Naive thymus-derived CD8-positive, alpha-beta T cell (primary cell): ENCODE measurements around the gene SEMA5B. TPM values are rescaled to one million over a fixed set of nuclear protein-coding genes. Genes with fewer than 3 reads are reported as not detected.

ENCODE experiments used
- ATAC-seq, 2 donors: fragments of 150-1000 bp; cut with Tn5 transposase in 1 of 2; sonication (Bioruptor Pico), chemical (Tn5 transposase) in 1 of 2; 1 replicate in 1 of 2; 2 replicates in 1 of 2; pipeline ENCODE4 v1.10.0; 2021; ENCODE audit warnings: mild to moderate bottlenecking in 2 of 2, moderate library complexity in 2 of 2
- POLR2A ChIA-PET: fragments of 350-600 bp; sonication (Branson Sonifier 250); formaldehyde crosslinking; loops from one replicate; lab custom pipeline; 2021; ENCODE audit warnings: antibody characterized with exemption; lab: Charles Lee
- DNase-seq, 10 donors: peaks; one replicate each; pipeline versions ENCODE4 v3.0.0 to v3.0.0-alpha.2; 2020 to 2022
- H3K27ac Mint-ChIP-seq, 10 donors: one replicate each; pipeline ENCODE4 v1.8.0; 2020 to 2022; ENCODE audit warnings: mild to moderate bottlenecking in 10 of 10, mixed read lengths in 10 of 10, moderate library complexity in 4 of 10, inconsistent platforms in 1 of 10
- H3K27me3 Mint-ChIP-seq, 5 donors: one replicate each; pipeline ENCODE4 v1.8.0; 2021 to 2022; ENCODE audit warnings: mixed read lengths in 5 of 5
- H3K36me3 Mint-ChIP-seq, 3 donors: one replicate each; pipeline ENCODE4 v1.8.0; 2020 to 2022; ENCODE audit warnings: mixed read lengths in 3 of 3, mild to moderate bottlenecking in 2 of 3, inconsistent platforms in 1 of 3
- H3K4me1 Mint-ChIP-seq, 4 donors: one replicate each; pipeline ENCODE4 v1.8.0; 2021 to 2022; ENCODE audit warnings: mixed read lengths in 4 of 4
- H3K4me3 Mint-ChIP-seq, 10 donors: one replicate each; pipeline ENCODE4 v1.8.0; 2020 to 2022; ENCODE audit warnings: mild to moderate bottlenecking in 10 of 10, mixed read lengths in 10 of 10, moderate library complexity in 6 of 10, inconsistent platforms in 1 of 10
- H3K9me3 Mint-ChIP-seq, 9 donors: one replicate each; pipeline ENCODE4 v1.8.0; 2020 to 2022; ENCODE audit warnings: mixed read lengths in 9 of 9, mild to moderate bottlenecking in 3 of 9, inconsistent platforms in 1 of 9, moderate library complexity in 1 of 9
- polyA plus RNA-seq, 3 donors: library from polyadenylated mRNA; unstranded; fragments of 300-500 nt; fragmentation: Illumina TruSeq; gene quantifications; one replicate each; pipeline ENCODE4 v1.2.3, GENCODE V29; 2021
- total RNA-seq, 8 experiments: library from RNA in 2 of 8; stranded (reverse) in 2 of 8; gene quantifications; one replicate each; pipeline ENCODE4 v1.2.3 and lab custom pipeline; 2021 to 2026

Gene SEMA5B
- total and polyA plus RNA-seq, 5 experiments from 2014 or later = 0.16 to 0.47 TPM; not detected in 3

DNA sequence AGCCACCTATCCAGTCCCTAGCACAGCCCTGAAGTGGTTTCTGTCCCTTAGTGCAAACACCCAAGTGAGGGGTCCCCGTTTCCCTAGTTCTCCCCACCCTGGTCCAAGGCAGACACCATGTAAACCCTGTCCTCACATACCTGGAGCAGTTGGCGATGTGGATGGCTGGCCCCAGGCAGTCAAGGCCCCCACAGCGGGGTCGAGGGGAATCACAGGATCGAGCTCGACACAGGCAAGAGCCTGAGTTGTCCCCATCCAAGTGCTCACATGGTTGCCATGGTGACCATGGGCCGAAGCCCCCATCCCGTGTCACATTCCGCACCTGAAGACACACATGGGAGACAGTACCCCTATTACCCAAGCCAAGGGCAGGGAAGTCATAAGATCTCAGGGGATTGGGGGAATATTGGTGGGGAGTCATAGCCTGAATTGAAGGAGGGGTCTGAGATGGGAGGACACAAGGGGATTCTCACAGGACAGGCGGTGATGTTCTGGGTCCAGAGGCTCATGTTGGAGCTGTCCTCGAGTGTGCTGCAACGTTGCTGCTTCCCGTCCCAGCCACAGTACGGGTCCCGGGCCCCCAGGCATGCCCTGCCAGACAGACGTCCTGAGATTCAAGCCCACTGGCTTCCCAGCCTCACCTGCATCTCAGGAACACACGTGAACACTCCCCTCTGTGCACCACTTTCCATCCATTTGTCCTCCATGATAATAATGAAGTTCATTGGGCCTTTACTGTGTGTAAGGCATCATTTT, 112.1 kb downstream of the SEMA5B start:
- H3K4me3 Mint-ChIP-seq = no peak overlapping the region
- no peaks in the 10 kb centered on the region for H3K9me3 Mint-ChIP-seq
- no peak for DNase-seq
- H3K4me1 Mint-ChIP-seq = peaks cover 4 to 12% (median 9%) of the 10 kb centered on the region in 4 donors
- POLR2A ChIA-PET = no interaction called here
- peak overlapping the region in 1 of 10 donors; percentile 50 for H3K27ac Mint-ChIP-seq
- H3K36me3 Mint-ChIP-seq = peaks cover 0 to 6% (median 0%) of the 10 kb centered on the region in 3 donors
- no peak for ATAC-seq
- peaks cover 12 to 41% (median 31%) of the 10 kb centered on the region in 5 donors for H3K27me3 Mint-ChIP-seq

DNA sequence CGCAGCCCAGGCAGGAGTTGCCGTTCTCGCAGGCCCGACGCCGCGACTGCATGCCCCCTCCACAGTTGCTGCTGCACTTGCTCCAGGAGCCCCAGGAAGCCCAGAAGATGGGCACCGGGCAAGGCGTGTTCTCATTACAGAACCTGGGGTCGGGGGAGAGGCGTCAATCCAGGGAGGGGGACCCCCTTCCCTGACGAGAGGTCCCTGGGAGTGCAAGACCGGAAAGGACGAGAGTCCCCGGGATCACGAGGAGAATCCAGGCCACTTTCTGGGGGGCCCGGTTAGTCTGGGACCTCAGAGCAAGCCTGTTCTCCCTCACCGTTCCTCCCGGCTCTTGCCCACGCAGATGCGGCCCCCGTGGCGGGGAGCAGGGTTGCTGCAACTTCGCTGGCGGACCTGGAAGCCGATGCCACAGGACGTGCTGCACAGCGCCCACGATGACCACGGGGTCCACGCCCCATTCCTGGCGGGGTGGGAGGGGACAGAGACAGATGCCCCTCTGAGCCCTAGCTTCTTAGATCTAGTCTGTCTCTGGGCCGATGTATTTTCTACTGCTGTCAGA, 113.9 kb downstream of the SEMA5B start:
- Mint-ChIP-seq H3K27ac (no peak overlapping the region), H3K9me3 (no peaks in the 10 kb centered on the region), H3K27me3 (peaks cover 7 to 42% (median 22%) of the 10 kb centered on the region in 5 donors), H3K4me1 (peaks cover 4 to 12% (median 9%) of the 10 kb centered on the region in 4 donors), H3K36me3 (peaks cover 0 to 6% (median 0%) of the 10 kb centered on the region in 3 donors), H3K4me3 (peak overlapping the region in 4 of 10 donors; percentile 4 to 34 (median 12))
- DNase-seq = no peak
- POLR2A ChIA-PET = no interaction called here
- no peak for ATAC-seq

DNA sequence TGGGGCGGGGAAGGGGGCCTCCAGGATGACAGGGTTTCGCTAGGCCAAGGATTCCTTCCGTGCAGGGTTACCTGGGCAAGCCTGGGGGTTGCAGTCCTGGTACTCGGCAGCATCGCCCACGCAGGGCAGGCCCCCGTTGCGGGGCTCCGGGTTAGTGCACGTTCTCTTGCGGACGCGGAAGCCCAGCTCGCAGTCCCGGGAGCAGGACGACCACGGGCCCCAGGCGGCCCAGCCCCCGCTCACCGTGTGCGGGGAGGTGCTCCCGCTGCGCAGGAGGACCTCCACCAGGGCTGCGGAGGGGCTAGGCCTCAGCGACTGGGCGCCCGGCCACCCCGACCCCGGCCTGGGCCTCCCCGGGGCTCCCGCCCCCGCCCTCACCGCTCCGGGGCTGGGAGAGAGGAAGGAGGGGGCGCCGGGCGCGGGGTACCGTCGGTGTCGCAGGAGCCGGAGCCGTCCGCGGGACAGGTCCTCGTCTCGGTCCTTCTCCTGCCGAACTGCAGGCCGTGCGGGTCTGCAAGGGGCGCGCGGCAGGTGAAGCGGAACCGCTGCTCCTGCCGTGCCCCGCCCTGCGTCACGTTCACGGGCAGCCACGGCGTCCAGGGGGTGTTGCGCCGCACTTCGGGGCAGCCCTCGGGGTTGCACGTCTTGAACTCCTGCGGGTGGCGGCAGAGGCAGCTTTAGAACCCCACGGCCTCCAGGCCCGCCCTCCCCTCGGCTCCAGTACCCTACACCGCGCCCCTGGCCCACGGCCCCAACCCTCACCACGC, 114.6 kb downstream of the SEMA5B start:
- POLR2A ChIA-PET = no interaction called here
- no peak for ATAC-seq
- Mint-ChIP-seq H3K9me3 (no peaks in the 10 kb centered on the region), H3K36me3 (peaks cover 0 to 6% (median 0%) of the 10 kb centered on the region in 3 donors), H3K4me1 (peaks cover 4 to 12% (median 9%) of the 10 kb centered on the region in 4 donors), H3K4me3 (peak overlapping the region in 3 of 10 donors; percentile 3 to 59 (median 22)), H3K27me3 (peaks cover 7 to 42% (median 22%) of the 10 kb centered on the region in 5 donors), H3K27ac (no peak overlapping the region)
- no peak for DNase-seq

DNA sequence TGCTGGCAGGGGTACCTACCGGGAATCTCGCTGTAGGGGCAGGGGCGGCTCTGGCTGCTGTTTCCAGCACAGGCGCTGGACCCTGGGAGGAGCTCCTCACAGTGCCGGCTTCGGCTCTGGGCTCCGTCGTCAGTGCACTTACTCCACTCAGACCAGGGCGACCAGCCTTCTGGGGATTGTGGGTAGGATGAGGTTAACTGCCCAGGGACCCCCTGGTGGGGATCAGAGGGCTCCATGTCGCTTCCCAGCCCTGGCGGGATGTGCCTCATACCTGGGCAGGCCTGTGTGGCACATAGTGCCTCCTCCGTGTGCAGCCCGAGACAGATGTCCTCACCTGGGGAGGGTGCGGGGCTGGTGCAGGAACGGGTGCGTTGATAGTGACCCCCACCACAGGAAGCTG, 115.7 kb downstream of the SEMA5B start:
- H3K4me3 Mint-ChIP-seq = no peak overlapping the region
- H3K27ac Mint-ChIP-seq = no peak overlapping the region
- peaks cover 9 to 42% (median 18%) of the 10 kb centered on the region in 5 donors for H3K27me3 Mint-ChIP-seq
- H3K4me1 Mint-ChIP-seq = peaks cover 4 to 12% (median 9%) of the 10 kb centered on the region in 4 donors
- peaks cover 0 to 6% (median 0%) of the 10 kb centered on the region in 3 donors for H3K36me3 Mint-ChIP-seq
- DNase-seq = no peak
- H3K9me3 Mint-ChIP-seq = peaks cover 0 to 3% (median 0%) of the 10 kb centered on the region in 9 donors
- POLR2A ChIA-PET = no interaction called here
- no peak for ATAC-seq

DNA sequence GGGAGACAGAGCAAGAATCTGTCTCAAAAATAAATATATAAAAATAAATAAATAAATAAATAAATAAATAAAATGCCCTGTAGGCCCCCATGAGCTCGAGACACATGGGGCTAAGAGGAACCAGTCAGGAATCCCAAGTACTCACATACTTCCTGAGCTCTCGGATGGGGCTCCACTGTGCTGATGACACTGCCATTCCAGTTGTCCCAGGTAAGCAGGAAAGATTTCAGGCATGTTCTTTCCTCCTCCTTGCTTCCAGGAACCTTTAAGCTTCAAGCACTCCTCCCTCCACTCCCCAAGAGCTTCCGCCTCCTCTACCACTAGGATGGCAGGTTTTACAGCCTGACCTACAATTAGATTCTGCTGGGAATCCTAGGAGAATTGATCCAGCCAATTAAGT, 119.3 kb downstream of the SEMA5B start:
- Mint-ChIP-seq H3K27ac (no peak overlapping the region), H3K4me3 (no peak overlapping the region), H3K27me3 (peaks cover 9 to 35% (median 13%) of the 10 kb centered on the region in 5 donors), H3K36me3 (peaks cover 0 to 12% (median 0%) of the 10 kb centered on the region in 3 donors), H3K4me1 (peaks cover 0 to 2% (median 0%) of the 10 kb centered on the region in 4 donors), H3K9me3 (peaks cover 0 to 17% (median 9%) of the 10 kb centered on the region in 9 donors)
- DNase-seq (no peak), ATAC-seq (no peak)
- POLR2A ChIA-PET = no interaction called here

DNA sequence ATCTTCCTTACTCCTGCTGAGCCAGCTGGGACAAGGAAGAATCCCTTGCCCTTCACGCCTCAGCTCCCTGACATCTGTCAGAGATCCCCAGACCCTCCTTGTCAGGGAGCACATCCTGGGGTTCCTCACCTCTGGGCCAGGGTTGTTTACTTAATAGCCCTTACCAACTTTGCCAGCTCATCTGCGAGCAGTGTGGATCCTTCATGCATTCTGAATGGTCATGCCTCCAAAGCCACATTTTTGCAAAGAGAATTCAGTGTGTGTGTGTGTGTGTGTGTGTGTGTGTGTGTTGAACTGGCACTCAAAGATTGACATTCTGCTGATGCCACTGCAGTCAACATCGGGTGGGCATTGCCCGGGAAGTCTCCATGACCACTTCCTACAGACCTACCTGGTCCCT, 120.1 kb downstream of the SEMA5B start:
- DNase-seq (no peak), ATAC-seq (no peak)
- no peak overlapping the region for H3K4me3 Mint-ChIP-seq
- no peak overlapping the region for H3K27ac Mint-ChIP-seq
- H3K36me3 Mint-ChIP-seq = peaks cover 0 to 12% (median 0%) of the 10 kb centered on the region in 3 donors
- POLR2A ChIA-PET = no interaction called here
- peaks cover 9 to 34% (median 13%) of the 10 kb centered on the region in 5 donors for H3K27me3 Mint-ChIP-seq
- peaks cover 0 to under 1% (median 0%) of the 10 kb centered on the region in 4 donors for H3K4me1 Mint-ChIP-seq
- peaks cover 0 to 17% (median 9%) of the 10 kb centered on the region in 9 donors for H3K9me3 Mint-ChIP-seq

DNA sequence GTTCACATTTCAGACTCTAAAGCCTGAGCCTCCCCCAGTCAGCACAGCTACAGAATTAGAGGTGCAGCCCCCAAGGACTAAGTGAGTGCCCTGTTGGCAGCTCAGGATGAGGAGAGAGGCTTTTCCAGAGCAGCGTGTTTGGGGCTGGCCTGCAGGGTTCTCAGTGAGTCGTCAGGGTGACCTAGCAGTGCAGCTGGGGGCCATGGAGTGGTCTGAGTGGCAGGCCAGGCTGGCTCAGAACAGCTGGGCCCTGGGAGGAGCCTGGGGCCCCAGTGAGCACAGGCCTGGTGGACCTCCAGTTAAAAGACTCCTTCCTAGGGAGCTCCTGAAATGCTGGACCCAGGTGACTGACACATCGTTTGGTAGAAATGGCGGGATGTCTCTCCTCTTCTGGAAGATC, 124.4 kb downstream of the SEMA5B start:
- ATAC-seq = no peak
- POLR2A ChIA-PET = no interaction called here
- Mint-ChIP-seq H3K4me1 (no peaks in the 10 kb centered on the region), H3K27ac (no peak overlapping the region), H3K4me3 (no peak overlapping the region), H3K9me3 (peaks cover 0 to 17% (median 9%) of the 10 kb centered on the region in 9 donors), H3K27me3 (peaks cover 0 to 12% (median 4%) of the 10 kb centered on the region in 5 donors), H3K36me3 (peaks cover 0 to 12% (median 0%) of the 10 kb centered on the region in 3 donors)
- no peak for DNase-seq

DNA sequence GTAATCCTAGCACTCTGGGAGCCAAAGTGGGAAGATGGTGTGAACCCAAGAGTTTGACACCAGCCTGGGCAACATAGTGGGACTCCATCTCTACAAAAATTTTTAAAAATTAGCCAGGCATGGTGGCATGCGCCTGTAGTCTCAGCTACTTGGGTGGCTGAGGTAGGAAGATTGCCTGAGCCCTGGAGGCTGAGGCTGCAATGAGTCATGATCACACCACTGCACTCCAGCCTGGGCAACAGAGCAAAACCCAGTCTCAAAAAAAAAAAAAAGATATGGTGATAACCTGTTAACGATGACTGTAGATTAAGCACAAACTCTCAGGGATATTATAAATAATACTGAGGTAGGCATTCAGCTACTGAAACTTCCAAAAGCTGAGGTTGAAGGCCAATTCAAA, 125.2 kb downstream of the SEMA5B start:
- Mint-ChIP-seq H3K4me1 (no peaks in the 10 kb centered on the region), H3K4me3 (no peak overlapping the region), H3K36me3 (peaks cover 0 to 12% (median 0%) of the 10 kb centered on the region in 3 donors), H3K9me3 (peaks cover 0 to 17% (median 9%) of the 10 kb centered on the region in 9 donors), H3K27me3 (peaks cover 0 to 14% (median 4%) of the 10 kb centered on the region in 5 donors), H3K27ac (no peak overlapping the region)
- POLR2A ChIA-PET = no interaction called here
- no peak for ATAC-seq
- DNase-seq = no peak

DNA sequence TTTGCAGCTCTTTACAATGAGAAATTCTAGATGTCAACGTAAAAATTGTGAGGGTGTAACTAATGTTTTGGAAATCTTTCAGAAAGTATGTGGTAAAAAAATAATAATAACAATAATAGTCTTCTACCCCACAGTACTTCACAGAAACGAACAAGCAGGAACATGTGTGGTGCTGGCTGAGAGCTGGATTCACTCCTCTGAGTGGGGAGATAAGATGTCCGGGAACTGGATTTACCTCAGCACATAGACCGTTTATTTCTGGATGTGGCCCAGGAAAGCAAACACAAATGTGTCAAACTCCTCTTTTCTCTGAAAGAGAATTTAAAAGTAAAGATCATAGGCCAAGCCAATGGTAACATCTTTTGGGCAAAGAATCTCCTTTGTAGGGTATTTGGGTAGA, 129.3 kb downstream of the SEMA5B start:
- Mint-ChIP-seq H3K4me3 (no peak overlapping the region), H3K27me3 (peaks cover 0 to 14% (median 0%) of the 10 kb centered on the region in 5 donors), H3K4me1 (peaks cover 3 to 5% (median 4%) of the 10 kb centered on the region in 4 donors), H3K9me3 (no peaks in the 10 kb centered on the region), H3K27ac (no peak overlapping the region), H3K36me3 (no peaks in the 10 kb centered on the region)
- ATAC-seq = no peak
- no peak for DNase-seq
- POLR2A ChIA-PET = no interaction called here

DNA sequence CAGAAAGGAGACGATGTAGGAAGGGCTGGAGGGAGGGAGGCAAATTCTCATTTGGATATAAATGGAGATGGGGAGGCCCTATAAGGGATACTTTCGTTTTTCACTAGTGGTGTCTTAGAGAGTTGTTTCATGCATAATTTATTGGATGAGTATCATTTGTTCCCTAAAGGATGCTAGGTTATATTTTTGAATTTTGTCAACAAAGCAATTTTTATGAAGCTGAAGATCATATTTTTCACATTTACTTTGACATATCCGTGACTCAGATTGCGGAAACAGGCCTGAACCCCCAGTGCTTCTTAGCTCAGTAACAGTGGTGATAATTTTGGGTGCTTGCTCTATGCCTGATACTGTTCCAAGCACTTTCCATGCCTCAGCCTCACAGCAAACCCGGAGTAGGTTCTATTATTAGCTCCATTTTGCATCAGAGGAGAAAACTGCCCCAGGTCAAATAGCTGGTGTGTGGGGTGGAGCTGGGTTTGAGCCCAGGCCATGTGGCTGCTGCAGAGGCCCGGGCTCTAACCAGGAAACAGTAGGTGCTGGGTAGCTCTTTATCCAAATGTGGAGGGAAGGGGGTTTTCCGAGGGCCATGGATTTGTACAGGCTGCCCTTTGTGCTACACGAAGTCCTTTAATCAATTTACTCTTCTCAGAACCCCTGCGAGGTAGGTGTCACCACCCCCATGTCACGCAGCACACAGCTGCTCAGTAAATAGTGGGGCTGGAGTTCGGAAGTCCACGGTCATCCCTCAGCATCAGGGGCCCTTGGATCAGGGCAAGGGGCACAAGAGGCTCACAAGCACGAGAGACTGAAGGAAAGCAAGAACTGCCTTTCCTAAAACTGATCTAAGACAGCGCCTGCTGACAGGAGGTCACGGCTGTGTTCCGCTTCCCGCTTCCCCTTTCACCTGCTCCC, 133.6 kb downstream of the SEMA5B start:
- Mint-ChIP-seq H3K36me3 (no peaks in the 10 kb centered on the region), H3K4me1 (peaks cover 6 to 22% (median 19%) of the 10 kb centered on the region in 4 donors), H3K27me3 (peaks cover 0 to 11% (median 0%) of the 10 kb centered on the region in 5 donors), H3K27ac (no peak overlapping the region), H3K4me3 (no peak overlapping the region), H3K9me3 (no peaks in the 10 kb centered on the region)
- no peak for DNase-seq
- ATAC-seq = no peak
- POLR2A ChIA-PET = no interaction called here

DNA sequence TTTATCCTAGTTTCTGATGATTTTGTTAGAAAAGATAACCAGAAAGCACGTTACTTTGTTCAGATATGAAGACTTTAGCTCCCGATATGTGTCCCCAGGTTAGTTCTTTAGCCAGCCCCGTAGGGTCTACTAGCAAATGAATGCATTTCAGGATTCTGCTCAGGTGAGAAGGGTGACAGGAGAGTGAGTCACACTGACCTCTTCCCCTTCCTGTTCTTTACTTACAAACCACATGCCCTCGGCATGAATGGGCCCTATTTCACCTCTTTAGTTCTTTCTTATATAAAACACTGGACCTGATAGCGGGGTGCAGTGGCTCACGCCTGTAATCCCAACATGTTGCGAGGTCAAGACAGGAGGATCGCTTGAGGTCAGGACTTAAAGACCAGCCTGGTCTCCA, 134.3 kb downstream of the SEMA5B start:
- POLR2A ChIA-PET = no interaction called here
- Mint-ChIP-seq H3K27me3 (peaks cover 0 to 6% (median 0%) of the 10 kb centered on the region in 5 donors), H3K9me3 (no peaks in the 10 kb centered on the region), H3K4me1 (peaks cover 6 to 22% (median 19%) of the 10 kb centered on the region in 4 donors), H3K4me3 (no peak overlapping the region), H3K36me3 (no peaks in the 10 kb centered on the region), H3K27ac (peak overlapping the region in 1 of 10 donors; percentile 26)
- DNase-seq (no peak), ATAC-seq (no peak)
